ENCODE measurements around the gene LYPD1.

The LYPD1 gene

DNA sequence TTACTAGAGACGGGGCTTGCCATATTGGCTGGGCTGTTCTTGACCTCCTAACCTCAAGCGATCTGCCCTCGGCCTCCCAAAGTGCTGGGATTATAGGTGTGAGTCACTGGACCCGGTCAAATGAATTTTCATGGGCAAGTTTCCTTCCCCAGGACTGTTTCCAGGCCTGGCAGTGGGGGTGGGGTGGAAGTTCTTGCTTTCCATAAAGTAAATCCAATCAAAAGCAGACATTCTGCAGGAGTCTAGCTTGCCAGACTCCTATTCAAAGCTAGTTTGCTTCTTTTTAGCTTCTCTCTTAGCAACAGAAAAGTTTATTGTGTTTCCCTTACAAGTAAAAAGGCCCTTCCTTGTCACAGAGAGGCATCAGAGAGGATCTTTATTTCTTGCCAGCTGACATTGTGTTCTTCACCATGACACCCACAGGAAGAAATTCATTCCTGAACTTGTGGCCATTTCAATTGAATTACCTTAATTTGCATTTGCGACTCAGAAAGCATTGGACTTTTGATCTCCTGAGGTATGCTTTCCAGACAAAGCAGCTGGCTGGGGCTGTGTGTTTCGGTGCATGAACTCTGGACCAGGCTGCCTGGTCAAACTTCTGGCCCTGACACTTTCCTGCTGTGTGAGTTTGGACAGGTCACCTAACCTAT lies 37.9 kb downstream of the LYPD1 start:
- peak; percentile 52 for DNase-seq (ENCODE audit: low spot score)

- DNase-seq (ENCODE audit: low spot score), result no peak
Observed at GRCh38 chr2:132627536-132627935, 42.5 kb downstream of the LYPD1 start.

DNA sequence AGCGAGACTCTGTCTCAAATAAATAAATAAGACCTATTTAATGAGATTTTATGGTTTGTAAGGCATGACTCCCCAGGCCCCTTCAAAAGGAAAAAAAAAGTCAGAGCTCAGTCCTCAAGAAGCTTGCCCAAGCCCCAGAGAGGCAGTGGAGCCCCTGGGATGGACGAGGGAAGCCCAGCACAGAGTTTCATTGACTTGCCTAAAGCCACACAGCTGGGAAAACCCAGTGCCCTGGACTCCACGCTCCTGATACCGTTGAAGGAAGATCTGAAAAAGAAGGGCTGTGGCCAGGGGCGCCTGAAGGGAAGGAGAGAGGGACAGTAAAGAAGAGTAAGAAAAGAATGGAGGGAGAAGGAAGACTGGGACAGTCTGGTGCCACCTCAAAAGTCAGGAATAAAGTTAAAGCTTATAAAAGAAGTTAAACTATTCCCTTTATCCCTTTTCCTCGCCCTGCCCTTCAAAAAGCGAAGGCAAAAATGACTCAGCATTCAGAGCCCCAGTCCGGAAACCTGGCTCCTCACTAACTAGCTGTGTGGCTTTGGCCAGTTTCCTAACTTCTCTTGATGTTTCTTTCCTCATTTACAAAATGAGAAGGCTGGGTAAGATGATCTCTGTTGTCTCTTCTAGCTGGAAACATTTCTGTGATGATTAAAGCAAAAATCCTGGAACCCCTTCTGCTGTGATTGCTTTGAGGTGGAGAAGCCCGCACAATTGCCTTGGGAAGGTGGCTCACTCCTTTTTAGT lies 46.7 kb downstream of the LYPD1 start:
- DNase-seq (ENCODE audit: low spot score), result no peak

DNA sequence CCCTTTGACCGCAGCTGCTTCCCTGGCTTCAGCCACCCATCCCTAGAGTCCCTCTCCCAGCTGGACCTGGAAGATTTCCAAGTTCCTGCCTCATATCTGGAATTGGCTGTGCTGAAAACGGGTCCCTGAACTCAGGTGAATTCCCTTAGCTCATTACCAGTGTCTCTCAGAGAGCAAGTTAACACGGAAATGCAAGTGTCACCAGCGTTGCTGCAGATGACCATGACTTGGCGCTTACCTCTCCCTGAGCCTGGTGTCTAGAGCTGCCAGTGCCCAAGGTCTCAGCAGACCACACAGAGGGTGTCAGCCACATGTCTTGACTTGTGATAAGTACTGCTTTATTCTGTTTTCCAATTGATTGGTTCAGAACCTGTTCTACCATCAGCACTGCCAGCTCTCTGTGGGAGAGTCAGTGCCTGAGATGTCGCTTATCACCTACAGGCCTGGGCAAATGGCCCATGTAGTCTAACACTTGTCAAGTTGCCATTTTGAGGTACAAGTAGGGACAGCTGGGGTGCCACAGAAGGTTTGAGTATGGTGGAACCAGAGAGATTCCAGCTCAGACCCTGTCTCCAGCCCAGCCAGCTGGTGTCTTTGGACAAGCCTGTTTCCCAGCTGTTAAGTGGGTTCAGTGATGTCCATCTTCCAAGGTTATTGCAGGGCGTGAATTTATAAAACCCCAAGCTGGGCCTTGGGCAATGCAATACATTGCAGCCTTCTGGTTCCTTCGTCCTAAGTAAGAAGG lies 48.7 kb downstream of the LYPD1 start:
- DNase-seq (ENCODE audit: low spot score), result no peak

GRCh38 chr2:132620115-132620514 lies 49.9 kb downstream of the LYPD1 start:
- no peak for DNase-seq (ENCODE audit: low spot score)

DNA sequence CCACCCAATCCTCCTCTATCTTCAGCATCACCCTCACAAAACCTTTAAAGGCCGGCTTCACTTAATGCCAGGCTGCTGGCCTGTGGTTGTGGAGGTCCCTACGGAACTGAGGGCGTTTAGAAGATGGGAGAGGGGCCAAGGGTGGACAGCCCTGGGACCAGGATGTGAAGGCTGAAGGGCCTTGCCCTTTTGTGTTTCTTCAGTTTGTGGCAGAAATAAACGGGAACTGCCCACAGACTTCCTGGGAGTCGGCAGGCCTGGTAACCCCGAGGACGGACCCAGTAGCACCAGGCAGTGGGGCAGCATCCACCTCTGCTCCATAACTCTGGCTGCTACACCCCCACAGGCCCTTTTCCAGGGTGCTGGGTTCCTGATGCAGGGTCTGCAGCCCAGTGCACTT lies 51.3 kb downstream of the LYPD1 start:
- no peak for DNase-seq (ENCODE audit: low spot score)

GRCh38 chr2:132617989-132618388 lies 52.0 kb downstream of the LYPD1 start:
- no peak for DNase-seq (ENCODE audit: low spot score)

DNA sequence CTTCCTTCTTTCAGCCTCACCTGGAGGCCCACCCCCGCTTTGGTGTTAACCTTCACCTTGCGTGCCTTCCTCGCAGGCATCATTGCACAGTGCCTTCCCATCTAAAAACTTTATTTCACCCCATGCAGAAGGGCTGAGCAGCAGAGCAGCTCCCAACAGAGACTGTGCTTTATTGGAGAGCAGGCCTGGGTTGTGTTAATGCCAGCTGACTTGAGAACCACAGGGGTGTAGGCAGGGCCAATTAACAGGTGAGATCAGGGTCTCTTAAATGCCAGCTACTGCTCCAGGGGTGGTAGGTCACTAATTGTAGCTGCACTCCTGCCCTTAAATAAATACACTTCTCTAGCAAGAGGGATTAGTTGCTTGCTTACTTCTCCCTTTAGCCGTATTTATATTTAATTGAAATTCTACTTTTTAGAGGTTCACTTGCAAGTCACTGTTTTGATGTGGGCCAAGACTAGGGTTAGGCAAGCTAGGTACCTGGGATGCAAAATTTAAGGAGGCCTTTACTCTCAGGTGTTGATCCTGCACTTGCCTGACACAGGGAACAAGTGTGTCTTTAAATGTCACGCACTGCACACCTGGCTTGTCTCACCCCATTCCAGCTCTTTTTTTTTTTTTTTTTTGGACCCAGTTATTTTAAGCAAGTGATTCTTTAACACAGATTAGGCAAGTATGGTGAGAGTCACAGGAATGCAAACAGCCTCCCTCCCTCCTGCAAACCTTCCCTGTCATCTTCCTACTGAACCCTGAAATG lies 54.5 kb downstream of the LYPD1 start:
- no peak for DNase-seq (ENCODE audit: low spot score)

GRCh38 chr2:132611719-132612118 lies 58.3 kb downstream of the LYPD1 start:
- no peak for DNase-seq (ENCODE audit: low spot score)

GRCh38 chr2:132609101-132609890 lies 60.7 kb downstream of the LYPD1 start:
- DNase-seq (ENCODE audit: low spot score), result no peak

- DNase-seq (ENCODE audit: low spot score), result no peak
Observed at GRCh38 chr2:132608311-132608710, 61.7 kb downstream of the LYPD1 start.

- DNase-seq (ENCODE audit: low spot score), result no peak
Observed at GRCh38 chr2:132607426-132608090, 62.4 kb downstream of the LYPD1 start.

GRCh38 chr2:132606649-132607048 lies 63.4 kb downstream of the LYPD1 start:
- DNase-seq (ENCODE audit: low spot score), result no peak

- DNase-seq (ENCODE audit: low spot score), result no peak
Observed at GRCh38 chr2:132605236-132606180, 64.5 kb downstream of the LYPD1 start.

DNA sequence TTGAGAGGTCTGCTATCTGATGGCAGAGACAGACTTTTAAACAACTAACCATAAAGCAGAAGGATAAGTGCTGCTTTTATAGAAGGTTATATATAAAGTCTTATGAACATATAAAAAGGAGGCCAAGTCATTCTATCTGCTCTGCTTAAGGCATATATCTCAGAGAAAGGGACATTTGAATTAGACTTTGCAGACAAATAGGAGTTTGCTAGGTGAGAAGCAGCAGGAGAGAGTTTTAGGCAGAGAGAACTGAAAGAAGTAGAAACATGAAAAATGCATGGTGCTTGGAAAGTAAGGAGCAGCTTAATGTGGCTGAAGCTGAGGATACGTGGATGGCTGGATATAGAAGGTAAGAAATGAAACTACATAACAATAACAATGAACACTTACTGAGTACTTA lies 65.4 kb downstream of the LYPD1 start:
- DNase-seq (ENCODE audit: low spot score), result no peak

DNA sequence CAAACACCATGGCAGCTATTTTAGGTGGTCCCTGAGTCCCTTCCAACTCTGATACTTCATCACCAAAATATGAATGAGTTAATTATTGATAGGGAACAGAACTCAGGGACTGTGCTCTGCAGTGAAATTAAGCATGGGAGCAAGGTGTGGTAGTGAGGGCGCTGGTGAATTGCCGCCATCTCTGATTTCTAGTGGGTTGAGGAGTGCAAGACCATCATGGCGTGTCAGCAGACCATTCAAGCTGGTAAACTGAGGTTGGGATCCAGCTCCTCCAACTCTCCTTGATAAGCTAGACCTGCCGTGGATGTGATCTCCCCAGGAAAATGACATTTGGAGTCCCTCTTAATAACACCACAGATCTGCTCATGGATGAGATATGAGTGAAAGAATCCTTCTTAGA lies 70.4 kb downstream of the LYPD1 start:
- no peak for DNase-seq (ENCODE audit: low spot score)

DNA sequence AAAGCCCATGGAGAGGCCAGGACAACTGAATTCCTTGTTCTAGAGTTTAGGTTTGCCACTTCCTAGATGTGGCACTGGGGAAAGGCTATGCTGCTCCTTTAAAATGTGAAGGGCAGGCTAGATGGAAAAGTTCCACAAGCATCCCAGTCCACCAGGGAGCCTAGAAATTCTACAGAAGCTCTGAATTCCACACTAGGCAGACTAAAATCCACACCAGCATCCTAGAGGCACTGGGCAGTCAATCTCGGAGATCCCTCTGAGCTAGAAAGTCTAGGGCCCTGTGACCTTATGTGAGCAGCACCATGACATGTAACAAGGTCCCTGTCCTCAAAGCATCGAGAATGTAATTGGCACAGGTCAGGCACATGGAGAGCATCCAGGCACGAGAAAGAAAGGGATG lies 71.5 kb downstream of the LYPD1 start:
- DNase-seq (ENCODE audit: low spot score), result no peak

DNA sequence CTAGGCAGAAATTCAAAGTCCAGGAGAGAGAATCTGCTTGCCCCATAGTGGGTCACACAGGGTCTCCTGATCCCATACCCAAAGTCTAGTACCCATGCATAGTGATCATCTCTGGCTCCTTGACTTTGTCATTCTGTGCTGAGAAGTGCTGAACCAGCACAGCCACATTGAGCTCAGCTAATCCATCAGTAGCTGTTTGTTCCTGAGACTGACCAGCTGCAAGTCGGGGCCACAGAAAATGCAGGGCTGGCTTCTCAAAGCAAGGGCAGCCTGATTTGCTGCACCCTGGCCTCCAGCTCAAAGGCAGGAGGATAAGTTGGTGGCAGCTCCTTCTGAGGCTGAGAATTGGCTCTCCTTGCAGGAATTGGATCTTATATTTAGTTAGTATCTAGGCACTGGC lies 72.2 kb downstream of the LYPD1 start:
- no peak for DNase-seq (ENCODE audit: low spot score)

DNA sequence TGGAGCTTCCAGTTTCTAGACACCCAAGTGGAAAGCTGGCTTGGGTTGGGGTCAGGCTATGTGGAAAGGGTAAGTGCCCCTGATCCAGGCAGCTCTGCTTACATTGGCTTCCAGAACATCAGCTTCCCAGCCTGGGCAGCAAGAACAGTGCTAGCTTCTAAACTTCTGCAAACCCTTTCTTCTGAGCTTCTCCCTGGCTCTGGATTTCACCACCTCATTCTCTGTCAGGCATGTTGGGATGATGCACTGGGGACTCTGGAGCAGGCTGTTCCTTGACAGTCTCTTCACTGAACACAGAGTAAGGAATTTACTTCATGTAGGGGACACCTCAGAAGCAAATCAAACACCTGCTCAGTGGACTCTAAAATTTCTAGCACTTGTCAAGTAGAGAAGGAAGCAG lies 72.8 kb downstream of the LYPD1 start:
- no peak for DNase-seq (ENCODE audit: low spot score)

- no peak for DNase-seq (ENCODE audit: low spot score)
Observed at GRCh38 chr2:132595693-132596092, 74.3 kb downstream of the LYPD1 start.
